ENCODE measurements around the gene RNF113B.

The RNF113B gene

DNA sequence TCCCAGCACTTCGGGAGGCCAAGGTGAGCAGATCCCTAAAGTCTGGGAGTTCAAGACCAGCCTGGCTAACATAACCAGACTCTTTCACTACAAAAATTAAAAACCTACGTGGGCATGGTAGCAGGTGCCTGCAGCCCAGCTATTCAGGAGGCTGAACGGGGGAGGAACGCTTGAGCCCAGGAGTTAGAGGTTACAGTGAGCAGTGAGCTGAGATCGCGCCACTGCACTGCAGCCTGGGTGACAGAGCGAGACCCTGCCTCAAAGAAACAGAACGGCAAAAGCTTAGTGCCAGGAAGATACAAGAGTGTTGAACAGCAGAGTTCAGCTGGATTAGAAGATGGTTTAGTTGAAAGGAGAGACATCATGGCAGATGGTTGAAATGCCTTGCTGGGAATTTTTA is 24.1 kb upstream of the RNF113B start:
- H3K27ac ChIP-seq (ENCODE audit: low read depth, low read length, poor library complexity, severe bottlenecking): no peak overlapping the region
- H3K36me3 ChIP-seq (ENCODE audit: insufficient read depth, low read length): no peaks in the 10 kb centered on the region
- H3K27me3 ChIP-seq (ENCODE audit: insufficient read depth, low read length): no peaks in the 10 kb centered on the region; the same call in 1 of the 2 replicates
- no peak overlapping the region for H3K9ac ChIP-seq (ENCODE audit: low read length)
- H3K4me2 ChIP-seq (ENCODE audit: low read length): no peak overlapping the region
- H3F3A ChIP-seq (ENCODE audit: insufficient read depth, low read length): no peaks in the 10 kb centered on the region
- no peak overlapping the region for H3K4me3 ChIP-seq (ENCODE audit: low read depth, low read length, poor library complexity, severe bottlenecking)
- no peak for TF ChIP-seq EZH2 (IDR thresholded peaks at IDR 0.05; ENCODE audit: borderline replicate concordance, low read length)
- TF ChIP-seq, protein P1, sequence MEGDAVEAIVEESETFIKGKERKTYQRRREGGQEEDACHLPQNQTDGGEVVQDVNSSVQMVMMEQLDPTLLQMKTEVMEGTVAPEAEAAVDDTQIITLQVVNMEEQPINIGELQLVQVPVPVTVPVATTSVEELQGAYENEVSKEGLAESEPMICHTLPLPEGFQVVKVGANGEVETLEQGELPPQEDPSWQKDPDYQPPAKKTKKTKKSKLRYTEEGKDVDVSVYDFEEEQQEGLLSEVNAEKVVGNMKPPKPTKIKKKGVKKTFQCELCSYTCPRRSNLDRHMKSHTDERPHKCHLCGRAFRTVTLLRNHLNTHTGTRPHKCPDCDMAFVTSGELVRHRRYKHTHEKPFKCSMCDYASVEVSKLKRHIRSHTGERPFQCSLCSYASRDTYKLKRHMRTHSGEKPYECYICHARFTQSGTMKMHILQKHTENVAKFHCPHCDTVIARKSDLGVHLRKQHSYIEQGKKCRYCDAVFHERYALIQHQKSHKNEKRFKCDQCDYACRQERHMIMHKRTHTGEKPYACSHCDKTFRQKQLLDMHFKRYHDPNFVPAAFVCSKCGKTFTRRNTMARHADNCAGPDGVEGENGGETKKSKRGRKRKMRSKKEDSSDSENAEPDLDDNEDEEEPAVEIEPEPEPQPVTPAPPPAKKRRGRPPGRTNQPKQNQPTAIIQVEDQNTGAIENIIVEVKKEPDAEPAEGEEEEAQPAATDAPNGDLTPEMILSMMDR (IDR thresholded peaks at IDR 0.05; ENCODE audit: low read length): no peak
- H3K9me3 ChIP-seq (ENCODE audit: low read length): no peaks in the 10 kb centered on the region
- H4K20me1 ChIP-seq (ENCODE audit: insufficient read depth, low read length): no peaks in the 10 kb centered on the region
- no peaks in the 10 kb centered on the region for H3K9me2 ChIP-seq (ENCODE audit: low read depth, low read length)
- no peaks in the 10 kb centered on the region for H3K79me2 ChIP-seq (ENCODE audit: insufficient read depth, low read length)
- H2AFZ ChIP-seq (ENCODE audit: low read length): no peak overlapping the region
- no peaks in the 10 kb centered on the region for H3K4me1 ChIP-seq (ENCODE audit: insufficient read depth, low read length, severe bottlenecking)

DNA sequence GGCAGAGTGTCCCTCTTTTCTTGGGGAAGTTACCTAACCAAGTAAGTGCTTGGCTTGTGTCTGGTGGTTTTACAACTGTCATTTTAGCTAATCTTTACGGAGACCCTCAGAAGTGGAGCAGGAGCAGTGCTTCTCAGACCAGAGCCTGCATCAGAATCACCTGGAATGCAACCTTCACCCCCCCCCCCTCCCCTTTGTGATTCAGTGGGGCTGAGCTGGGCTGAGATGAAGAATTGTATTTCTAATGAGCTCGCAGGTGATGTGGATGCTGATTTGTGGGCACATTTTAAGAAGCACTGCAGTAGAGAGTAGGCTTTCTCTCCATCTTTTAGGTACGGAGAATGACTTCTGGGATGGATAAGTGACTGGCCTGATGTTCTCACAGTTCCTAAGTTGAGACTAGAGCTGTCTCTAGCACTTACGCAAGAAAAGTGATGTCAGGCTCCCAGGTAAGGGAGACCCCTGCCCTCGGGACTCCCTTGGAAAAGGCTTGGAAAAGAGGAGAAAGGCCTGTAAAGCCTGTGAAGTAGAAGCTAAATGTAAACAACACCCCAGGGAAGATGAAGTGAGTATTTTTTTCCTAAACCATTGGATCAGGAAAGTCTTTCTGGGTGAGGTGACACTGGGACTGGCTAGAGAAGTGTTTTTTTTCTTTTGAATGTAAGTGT is 23.3 kb upstream of the RNF113B start:
- H3K9me3 ChIP-seq (ENCODE audit: low read length): no peaks in the 10 kb centered on the region
- no peaks in the 10 kb centered on the region for H3K4me1 ChIP-seq (ENCODE audit: insufficient read depth, low read length, severe bottlenecking)
- H3K4me3 ChIP-seq (ENCODE audit: low read depth, low read length, poor library complexity, severe bottlenecking): no peak overlapping the region
- H3K79me2 ChIP-seq (ENCODE audit: insufficient read depth, low read length): no peaks in the 10 kb centered on the region
- H3K27ac ChIP-seq (ENCODE audit: low read depth, low read length, poor library complexity, severe bottlenecking): no peak overlapping the region
- H3K9ac ChIP-seq (ENCODE audit: low read length): no peak overlapping the region
- H4K20me1 ChIP-seq (ENCODE audit: insufficient read depth, low read length): no peaks in the 10 kb centered on the region
- no peaks in the 10 kb centered on the region; the same call in 1 of the 2 replicates for H3K27me3 ChIP-seq (ENCODE audit: insufficient read depth, low read length)
- H3K9me2 ChIP-seq (ENCODE audit: low read depth, low read length): no peaks in the 10 kb centered on the region
- no peak overlapping the region for H3K4me2 ChIP-seq (ENCODE audit: low read length)
- TF ChIP-seq, protein P1 (IDR thresholded peaks at IDR 0.05; ENCODE audit: low read length): no peak
- TF ChIP-seq EZH2 (IDR thresholded peaks at IDR 0.05; ENCODE audit: borderline replicate concordance, low read length): no peak
- H3F3A ChIP-seq (ENCODE audit: insufficient read depth, low read length): no peaks in the 10 kb centered on the region
- no peaks in the 10 kb centered on the region for H3K36me3 ChIP-seq (ENCODE audit: insufficient read depth, low read length)
- no peak overlapping the region for H2AFZ ChIP-seq (ENCODE audit: low read length)

DNA sequence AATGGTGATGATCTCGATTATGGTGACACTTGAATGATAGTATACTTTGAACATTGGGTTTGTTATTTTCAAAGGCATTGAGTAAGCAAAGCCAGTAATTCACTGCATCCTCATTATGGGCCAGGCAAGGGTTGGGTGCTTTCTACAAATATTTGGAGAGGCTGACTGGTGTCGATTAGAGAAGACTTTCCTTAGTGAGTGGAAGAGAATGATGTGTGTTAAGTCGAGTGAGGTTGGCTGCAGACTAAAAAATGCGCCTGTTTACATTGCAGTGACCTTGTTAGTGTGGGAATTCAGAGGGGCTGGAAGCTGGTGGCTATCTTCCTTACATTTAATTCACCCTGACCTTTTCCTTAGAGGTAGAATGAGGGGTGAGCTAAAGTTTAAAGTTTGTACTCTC is 22.4 kb upstream of the RNF113B start:
- TF ChIP-seq, protein P1 (IDR thresholded peaks at IDR 0.05; ENCODE audit: low read length): no peak
- TF ChIP-seq EZH2 (IDR thresholded peaks at IDR 0.05; ENCODE audit: borderline replicate concordance, low read length): no peak
- Histone ChIP-seq H4K20me1 (ENCODE audit: insufficient read depth, low read length) (no peaks in the 10 kb centered on the region), H3K4me2 (ENCODE audit: low read length) (no peak overlapping the region), H3K9ac (ENCODE audit: low read length) (no peak overlapping the region), H3K4me1 (ENCODE audit: insufficient read depth, low read length, severe bottlenecking) (no peaks in the 10 kb centered on the region), H3K9me2 (ENCODE audit: low read depth, low read length) (no peaks in the 10 kb centered on the region), H2AFZ (ENCODE audit: low read length) (no peak overlapping the region), H3K27ac (ENCODE audit: low read depth, low read length, poor library complexity, severe bottlenecking) (no peak overlapping the region), H3K36me3 (ENCODE audit: insufficient read depth, low read length) (no peaks in the 10 kb centered on the region), H3K79me2 (ENCODE audit: insufficient read depth, low read length) (no peaks in the 10 kb centered on the region), H3F3A (ENCODE audit: insufficient read depth, low read length) (no peaks in the 10 kb centered on the region), H3K27me3 (ENCODE audit: insufficient read depth, low read length) (no peaks in the 10 kb centered on the region; the same call in 1 of the 2 replicates), H3K4me3 (ENCODE audit: low read depth, low read length, poor library complexity, severe bottlenecking) (no peak overlapping the region), H3K9me3 (ENCODE audit: low read length) (no peaks in the 10 kb centered on the region)
